CD8-positive, alpha-beta memory T cell (primary cell): ENCODE data around the gene KRTAP2-4. TPM values are rescaled to one million over a fixed set of nuclear protein-coding genes. Genes with fewer than 3 reads are reported as not detected.
"Not testable (repeated sequence)": the region's sequence is repeated elsewhere in the genome, so short reads cannot be mapped to it uniquely, and the experiment has no call there.

Experiments
- CTCF ChIA-PET: fragments of 350-600 bp; sonication (Branson Sonifier 250); formaldehyde crosslinking; loops from one replicate; lab custom pipeline; 2021; ENCODE audit warnings: antibody characterized with exemption; lab: Charles Lee
- POLR2A ChIA-PET: fragments of 350-600 bp; sonication (Branson Sonifier 250); formaldehyde crosslinking; loops from one replicate; lab custom pipeline; 2021; ENCODE audit warnings: antibody characterized with exemption; lab: Charles Lee
- DNase-seq, 5 donors: peaks; one replicate each; pipeline versions ENCODE4 v3.0.0 to v3.0.0-alpha.2; 2020 to 2022; ENCODE audit warnings: mixed read lengths in 1 of 5
- H3K27ac ChIP-seq: one replicate; pipeline ENCODE4 v1.7.0; 2013; ENCODE audit warnings: low read depth, mild to moderate bottlenecking, low read length, moderate library complexity
- H3K27me3 ChIP-seq: 2 replicates; pipeline ENCODE4 v1.7.0; 2013; ENCODE audit warnings: low read length, mild to moderate bottlenecking; ENCODE audit not compliant: insufficient read depth, poor library complexity, severe bottlenecking
- H3K36me3 ChIP-seq: 2 replicates; pipeline ENCODE4 v1.7.0; 2013; ENCODE audit warnings: mild to moderate bottlenecking, low read length, moderate library complexity; ENCODE audit not compliant: insufficient read depth
- H3K4me1 ChIP-seq: 2 replicates; pipeline ENCODE4 v1.7.0; 2013; ENCODE audit warnings: mild to moderate bottlenecking, low read length, moderate library complexity; ENCODE audit not compliant: insufficient read depth
- H3K4me3 ChIP-seq: 2 replicates; pipeline ENCODE4 v1.7.0; 2013; ENCODE audit warnings: mild to moderate bottlenecking, low read length
- H3K9me3 ChIP-seq: 2 replicates; pipeline ENCODE4 v1.7.0; 2013; ENCODE audit warnings: mild to moderate bottlenecking, low read length
- H3K27ac Mint-ChIP-seq, 8 donors: one replicate each; pipeline ENCODE4 v1.8.0; 2020 to 2021; ENCODE audit warnings: mixed read lengths in 8 of 8, mild to moderate bottlenecking in 6 of 8, inconsistent platforms in 3 of 8, moderate library complexity in 3 of 8
- H3K27me3 Mint-ChIP-seq, 2 donors: one replicate each; pipeline ENCODE4 v1.8.0; 2020 to 2021; ENCODE audit warnings: mixed read lengths in 2 of 2, mild to moderate bottlenecking in 1 of 2, moderate library complexity in 1 of 2
- H3K36me3 Mint-ChIP-seq, 3 donors: one replicate each; pipeline ENCODE4 v1.8.0; 2020 to 2021; ENCODE audit warnings: mixed read lengths in 3 of 3, inconsistent platforms in 1 of 3, mild to moderate bottlenecking in 1 of 3
- H3K4me1 Mint-ChIP-seq, 3 donors: one replicate each; pipeline ENCODE4 v1.8.0; 2020 to 2021; ENCODE audit warnings: mixed read lengths in 3 of 3, inconsistent platforms in 1 of 3, mild to moderate bottlenecking in 1 of 3
- H3K4me3 Mint-ChIP-seq, 7 donors: one replicate each; pipeline ENCODE4 v1.8.0; 2020 to 2021; ENCODE audit warnings: mixed read lengths in 7 of 7, mild to moderate bottlenecking in 6 of 7, moderate library complexity in 4 of 7, inconsistent platforms in 2 of 7
- H3K9me3 Mint-ChIP-seq, 5 donors: one replicate each; pipeline ENCODE4 v1.8.0; 2020 to 2022; ENCODE audit warnings: mixed read lengths in 5 of 5, mild to moderate bottlenecking in 3 of 5, moderate library complexity in 2 of 5, inconsistent platforms in 1 of 5
- polyA plus RNA-seq: library from polyadenylated mRNA; unstranded; fragments of 300-500 nt; fragmentation: Illumina TruSeq; gene quantifications from one replicate; pipeline ENCODE4 v1.2.3, GENCODE V29; 2021
- total RNA-seq, 2 experiments: library from RNA; stranded (reverse); gene quantifications; one replicate each; pipeline ENCODE4 v1.2.3, GENCODE V29; 2021

Gene KRTAP2-4
- total and polyA plus RNA-seq, 3 experiments from 2014 or later = not detected

GRCh38 chr17:41054556-41054955 is 11.1 kb downstream of the KRTAP2-4 start:
- DNase-seq, H3K4me3 ChIP-seq, H3K4me3 Mint-ChIP-seq, H3K27me3 ChIP-seq, POLR2A ChIA-PET, H3K4me1 Mint-ChIP-seq, CTCF ChIA-PET, H3K27ac ChIP-seq, H3K9me3 Mint-ChIP-seq, H3K27ac Mint-ChIP-seq, H3K4me1 ChIP-seq, H3K36me3 ChIP-seq, H3K36me3 Mint-ChIP-seq, H3K9me3 ChIP-seq: not testable (repeated sequence)
- peaks cover 14 to 56% of the 10 kb centered on the region in 2 donors for H3K27me3 Mint-ChIP-seq

- H3K4me1 Mint-ChIP-seq = no peaks in the 10 kb centered on the region
- no peak overlapping the region for H3K27ac Mint-ChIP-seq
- H3K27me3 Mint-ChIP-seq = peaks cover 14 to 53% of the 10 kb centered on the region in 2 donors
- ChIA-PET CTCF (no interaction called here), POLR2A (no interaction called here)
- no peaks in the 10 kb centered on the region for H3K36me3 Mint-ChIP-seq
- no peaks in the 10 kb centered on the region for H3K36me3 ChIP-seq
- peaks cover 0 to 4% (median 0%) of the 10 kb centered on the region in 5 donors for H3K9me3 Mint-ChIP-seq
- H3K4me3 ChIP-seq = no peak overlapping the region
- no peaks in the 10 kb centered on the region for H3K9me3 ChIP-seq
- DNase-seq = no peak
- no peak overlapping the region for H3K4me3 Mint-ChIP-seq
- H3K27ac ChIP-seq = no peak overlapping the region
- H3K4me1 ChIP-seq = no peaks in the 10 kb centered on the region
- H3K27me3 ChIP-seq = no peaks in the 10 kb centered on the region
These were observed 11.7 kb downstream of the KRTAP2-4 start for GRCh38 chr17:41054025-41054424.

GRCh38 chr17:41052566-41052965 is 13.1 kb downstream of the KRTAP2-4 start:
- no peak overlapping the region for H3K27ac ChIP-seq
- no peaks in the 10 kb centered on the region for H3K4me1 ChIP-seq
- H3K4me3 ChIP-seq = no peak overlapping the region
- Mint-ChIP-seq H3K9me3 (peaks cover 0 to 3% (median 0%) of the 10 kb centered on the region in 5 donors), H3K27me3 (peaks cover 6 to 56% of the 10 kb centered on the region in 2 donors), H3K36me3 (no peaks in the 10 kb centered on the region), H3K4me3 (no peak overlapping the region), H3K27ac (no peak overlapping the region), H3K4me1 (no peaks in the 10 kb centered on the region)
- peaks cover 6% of the 10 kb centered on the region for H3K27me3 ChIP-seq
- CTCF ChIA-PET = no interaction called here
- no peak for DNase-seq
- POLR2A ChIA-PET = no interaction called here
- H3K9me3 ChIP-seq = no peaks in the 10 kb centered on the region
- H3K36me3 ChIP-seq = no peaks in the 10 kb centered on the region

- Histone ChIP-seq H3K27ac (no peak overlapping the region), H3K36me3 (no peaks in the 10 kb centered on the region), H3K4me1 (no peaks in the 10 kb centered on the region), H3K27me3 (peaks cover 6% of the 10 kb centered on the region), H3K9me3 (no peaks in the 10 kb centered on the region), H3K4me3 (no peak overlapping the region)
- DNase-seq = no peak
- Mint-ChIP-seq H3K4me1 (peaks cover 0 to 3% (median 3%) of the 10 kb centered on the region in 3 donors), H3K27ac (no peak overlapping the region), H3K9me3 (peaks cover 0 to 3% (median 0%) of the 10 kb centered on the region in 5 donors), H3K4me3 (no peak overlapping the region), H3K27me3 (peaks cover 10 to 51% of the 10 kb centered on the region in 2 donors), H3K36me3 (no peaks in the 10 kb centered on the region)
- POLR2A ChIA-PET = no interaction called here
- CTCF ChIA-PET = no interaction called here
These were observed 16.6 kb downstream of the KRTAP2-4 start for GRCh38 chr17:41049110-41049509.

- peaks cover 6% of the 10 kb centered on the region for H3K27me3 ChIP-seq
- Mint-ChIP-seq H3K4me3 (no peak overlapping the region), H3K27me3 (peaks cover 10 to 48% of the 10 kb centered on the region in 2 donors), H3K4me1 (peaks cover 0 to 4% (median 4%) of the 10 kb centered on the region in 3 donors), H3K27ac (no peak overlapping the region), H3K36me3 (no peaks in the 10 kb centered on the region), H3K9me3 (peaks cover 0 to 6% (median 3%) of the 10 kb centered on the region in 5 donors)
- no peaks in the 10 kb centered on the region for H3K4me1 ChIP-seq
- ChIA-PET CTCF (no interaction called here), POLR2A (interaction anchor here (0.6 kb wide), 1 partner anchor 42 kb away, joined by 5 read pairs; no protein-coding TSS in a partner anchor)
- H3K9me3 ChIP-seq = no peaks in the 10 kb centered on the region
- no peak overlapping the region for H3K27ac ChIP-seq
- H3K4me3 ChIP-seq = no peak overlapping the region
- DNase-seq = no peak
- no peaks in the 10 kb centered on the region for H3K36me3 ChIP-seq
These were observed 17.2 kb downstream of the KRTAP2-4 start for GRCh38 chr17:41048441-41048840.

GRCh38 chr17:41046735-41047465 is 18.8 kb downstream of the KRTAP2-4 start, which contains the start of gene KRTAP2-1:
TSS of gene KRTAP2-1 (minus strand) at chr17:41047316. CDS start at chr17:41047267, 49 bp downstream.
- H3K4me3 Mint-ChIP-seq, H3K4me1 ChIP-seq, H3K27ac ChIP-seq, H3K27me3 ChIP-seq, POLR2A ChIA-PET, H3K9me3 ChIP-seq, H3K36me3 Mint-ChIP-seq, H3K4me1 Mint-ChIP-seq, H3K36me3 ChIP-seq, CTCF ChIA-PET, H3K4me3 ChIP-seq, DNase-seq: not testable (repeated sequence)
- Mint-ChIP-seq H3K9me3 (peaks cover 0 to 12% (median 4%) of the 10 kb centered on the region in 5 donors), H3K27me3 (peaks cover 10 to 42% of the 10 kb centered on the region in 2 donors), H3K27ac (peak within 1 kb of the TSS in 1 of 8 donors; percentile 34)

- H3K9me3 Mint-ChIP-seq = peaks cover 0 to 12% (median 4%) of the 10 kb centered on the region in 5 donors
These were observed 22.7 kb downstream of the KRTAP2-4 start for GRCh38 chr17:41042953-41043352.

GRCh38 chr17:41040783-41041571 is 24.7 kb downstream of the KRTAP2-4 start, which contains the start of gene KRTAP1-1:
TSS of gene KRTAP1-1 (minus strand) at chr17:41041450. CDS start at chr17:41041397, 53 bp downstream.
- H3K4me1 ChIP-seq, POLR2A ChIA-PET, H3K36me3 Mint-ChIP-seq, H3K4me3 Mint-ChIP-seq, DNase-seq, H3K4me3 ChIP-seq, H3K4me1 Mint-ChIP-seq, H3K27ac ChIP-seq, H3K9me3 ChIP-seq, H3K36me3 ChIP-seq, CTCF ChIA-PET, H3K27me3 ChIP-seq, H3K27ac Mint-ChIP-seq: not testable (repeated sequence)
- Mint-ChIP-seq H3K27me3 (peaks cover under 1 to 20% of the 10 kb centered on the region in 2 donors), H3K9me3 (peaks cover 0 to 12% (median 4%) of the 10 kb centered on the region in 5 donors)

More at GRCh38 chr17:41042953-41043352, 22.7 kb downstream of the KRTAP2-4 start:
- Histone ChIP-seq H3K36me3 (no peaks in the 10 kb centered on the region), H3K9me3 (no peaks in the 10 kb centered on the region), H3K27me3 (no peaks in the 10 kb centered on the region), H3K27ac (no peak overlapping the region), H3K4me1 (no peaks in the 10 kb centered on the region), H3K4me3 (no peak overlapping the region)
- H3K27me3 Mint-ChIP-seq = peaks cover 10 to 26% of the 10 kb centered on the region in 2 donors
- POLR2A ChIA-PET = no interaction called here
- no peaks in the 10 kb centered on the region for H3K36me3 Mint-ChIP-seq
- no peak overlapping the region for H3K4me3 Mint-ChIP-seq
- H3K4me1 Mint-ChIP-seq = peaks cover 0 to 4% (median 4%) of the 10 kb centered on the region in 3 donors
- CTCF ChIA-PET = no interaction called here
- DNase-seq = no peak
- H3K27ac Mint-ChIP-seq = no peak overlapping the region
